ENCODE results near the gene OR8B8. TPM values are rescaled to one million over a fixed set of nuclear protein-coding genes. Genes with fewer than 3 reads are reported as not detected.

The OR8B8 gene
- total and polyA plus RNA-seq, 10 of the 15 experiments (the other 5 are each of a cell fraction or from before 2014, with no cell fraction given), result not detected

DNA sequence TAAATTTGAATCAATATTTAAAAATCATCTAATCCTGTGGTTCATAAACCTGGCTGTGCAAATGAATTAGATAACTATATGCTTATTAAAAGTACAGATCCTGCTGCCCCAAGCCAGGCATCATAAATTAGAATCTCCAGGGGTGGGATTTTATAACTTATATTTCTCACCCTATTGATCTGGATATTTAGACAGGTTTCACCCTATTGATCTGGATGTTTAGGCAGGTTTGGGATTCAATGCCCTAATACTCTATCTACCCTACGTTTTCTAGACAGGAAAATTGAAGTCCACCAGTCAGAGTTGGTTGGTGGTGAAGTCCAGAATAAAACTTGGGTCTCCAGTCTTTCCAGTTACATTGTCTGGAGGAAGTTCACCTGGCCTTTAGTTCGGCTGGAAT lies 2.6 kb downstream of the OR8B8 start (continued):
- TF ChIP-seq, protein P1, sequence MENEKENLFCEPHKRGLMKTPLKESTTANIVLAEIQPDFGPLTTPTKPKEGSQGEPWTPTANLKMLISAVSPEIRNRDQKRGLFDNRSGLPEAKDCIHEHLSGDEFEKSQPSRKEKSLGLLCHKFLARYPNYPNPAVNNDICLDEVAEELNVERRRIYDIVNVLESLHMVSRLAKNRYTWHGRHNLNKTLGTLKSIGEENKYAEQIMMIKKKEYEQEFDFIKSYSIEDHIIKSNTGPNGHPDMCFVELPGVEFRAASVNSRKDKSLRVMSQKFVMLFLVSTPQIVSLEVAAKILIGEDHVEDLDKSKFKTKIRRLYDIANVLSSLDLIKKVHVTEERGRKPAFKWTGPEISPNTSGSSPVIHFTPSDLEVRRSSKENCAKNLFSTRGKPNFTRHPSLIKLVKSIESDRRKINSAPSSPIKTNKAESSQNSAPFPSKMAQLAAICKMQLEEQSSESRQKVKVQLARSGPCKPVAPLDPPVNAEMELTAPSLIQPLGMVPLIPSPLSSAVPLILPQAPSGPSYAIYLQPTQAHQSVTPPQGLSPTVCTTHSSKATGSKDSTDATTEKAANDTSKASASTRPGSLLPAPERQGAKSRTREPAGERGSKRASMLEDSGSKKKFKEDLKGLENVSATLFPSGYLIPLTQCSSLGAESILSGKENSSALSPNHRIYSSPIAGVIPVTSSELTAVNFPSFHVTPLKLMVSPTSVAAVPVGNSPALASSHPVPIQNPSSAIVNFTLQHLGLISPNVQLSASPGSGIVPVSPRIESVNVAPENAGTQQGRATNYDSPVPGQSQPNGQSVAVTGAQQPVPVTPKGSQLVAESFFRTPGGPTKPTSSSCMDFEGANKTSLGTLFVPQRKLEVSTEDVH (IDR thresholded peaks at IDR 0.05; ENCODE audit: low read depth, partially characterized antibody), result no peak

- in situ Hi-C loops (cut with MboI), result no loop called here
- Histone ChIP-seq H4K20me1 (ENCODE audit: control insufficient read depth, insufficient read depth) (no peaks in the 10 kb centered on the region), H3K36me3 (ENCODE audit: control insufficient read depth in 2 of 2, insufficient read depth in 2 of 2, low read length in 1 of 2) (no peaks in the 10 kb centered on the region), H3K27ac (ENCODE audit: control insufficient read depth, insufficient read depth) (no peak overlapping the region), H3K4me1 (ENCODE audit: control insufficient read depth, insufficient read depth, low read length) (no peaks in the 10 kb centered on the region), H3K4me3 (no peak overlapping the region), H3K79me2 (ENCODE audit: control insufficient read depth, insufficient read depth, low read length) (no peaks in the 10 kb centered on the region), H3K27me3 (replicated peaks in 1 of 2; ENCODE audit: control insufficient read depth in 2 of 2, insufficient read depth in 2 of 2, low read length in 1 of 2) (no peaks in the 10 kb centered on the region; a peak in 3 of 4 replicates), H3K4me2 (ENCODE audit: control insufficient read depth, insufficient read depth) (no peak overlapping the region), H2AFZ (ENCODE audit: control insufficient read depth, low read depth, low read length) (no peak overlapping the region), H3K9ac (ENCODE audit: control insufficient read depth, insufficient read depth, low read length) (no peak overlapping the region), H3K9me3 (replicated peaks; ENCODE audit: control insufficient read depth, insufficient read depth, low read length) (no peaks in the 10 kb centered on the region)
- CTCF ChIA-PET, result no interaction called here
- POLR2A ChIA-PET, result no interaction called here
- RAD21 ChIA-PET (ENCODE audit: unreplicated experiment), result no interaction called here
- WGBS (ENCODE audit: insufficient coverage, insufficient replicate concordance, low lambda C conversion rate, missing lambda C conversion rate), result 12% methylated on average over 6 of the region's 6 CpGs
- FAIRE-seq (no peak), ATAC-seq (no peak), DNase-seq (ENCODE audit: low read depth, low spot score) (no peak)
- intact Hi-C loops (cut with micrococcal nuclease; ENCODE audit: unreplicated experiment), result no loop called here
- no TSS peak for BruUV-seq (replicated peaks)
- SMC1A ChIA-PET (ENCODE audit: uncharacterized antibody, unreplicated experiment), result interaction anchor here (1.6 kb wide), 1 partner anchor 9 kb away, joined by 4 read pairs; no protein-coding TSS in a partner anchor
- no peak for TF ChIP-seq RAD51 (IDR thresholded peaks at IDR 0.05)
- no peak for TF ChIP-seq ZBTB4 (CRISPR knock-in tag; IDR thresholded peaks at IDR 0.05)
- no peak for TF ChIP-seq ZNF217 (IDR thresholded peaks at IDR 0.05)
- TF ChIP-seq SMC3 (IDR thresholded peaks at IDR 0.05; ENCODE audit: borderline replicate concordance, low read length), result no peak
- no peak for TF ChIP-seq CBX3 (IDR thresholded peaks at IDR 0.05; ENCODE audit: borderline replicate concordance, low read depth)
- TF ChIP-seq SUPT20H (IDR thresholded peaks at IDR 0.05; ENCODE audit: borderline replicate concordance, control insufficient read depth, low read depth, low read length), result no peak
- no peak for TF ChIP-seq MYC (IDR thresholded peaks at IDR 0.05; ENCODE audit: insufficient read depth, insufficient read length, insufficient replicate concordance, low read length, severe bottlenecking)
- no peak for TF ChIP-seq BACH1 (IDR thresholded peaks at IDR 0.05; ENCODE audit: borderline replicate concordance)
- no peak for TF ChIP-seq ESRRA (IDR thresholded peaks at IDR 0.05; ENCODE audit: low read length)
- TF ChIP-seq FOS (IDR thresholded peaks at IDR 0.05; ENCODE audit: borderline replicate concordance, extremely low read depth, insufficient read length), result no peak
- no peak for TF ChIP-seq SRF (IDR thresholded peaks at IDR 0.05; ENCODE audit: low read depth in 2 of 2, low read length in 2 of 2)
- TF ChIP-seq KAT2A (conservative IDR thresholded peaks at IDR 0.05; ENCODE audit: control insufficient read depth, low read depth, low read length), result no peak
- no peak for TF ChIP-seq SMARCA5 (IDR thresholded peaks at IDR 0.05)
Observed at GRCh38 chr11:124442442-124442841, 3.1 kb downstream of the OR8B8 start.
